NK-92 treated with Interleukin-12 subunit alpha and Interleukin-12 subunit beta, amount 100 ng/mL, for 24 hours (cell line): ENCODE results near the gene BCR.
A peak's percentile ranks its signal among the peaks of the same experiment; 100 is the strongest.

Experiments used
- DNase-seq: peaks from one replicate; lab custom pipeline; 2025; lab: John Stamatoyannopoulos, UW

BCR gene

DNA sequence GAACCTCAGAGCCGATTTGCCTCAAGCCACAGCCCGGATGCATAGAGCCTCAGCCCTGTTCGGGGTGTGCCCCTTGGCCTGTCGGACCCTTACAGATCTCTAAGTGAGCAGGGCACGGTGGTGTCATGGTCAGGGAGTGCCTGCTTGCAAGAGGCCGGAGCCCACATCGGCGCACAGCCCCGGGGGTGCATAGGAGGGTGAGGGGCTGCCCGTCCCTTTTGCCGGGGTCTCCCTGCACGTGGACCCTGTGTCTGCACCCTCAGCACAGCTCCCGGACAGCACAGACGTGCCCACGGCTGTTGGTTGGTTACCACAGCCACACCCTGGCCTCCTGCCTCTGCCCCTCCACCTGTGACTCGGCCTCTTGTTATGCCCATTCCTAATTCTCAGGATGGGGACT is 28.5 kb upstream of the BCR start:
- DNase-seq, result no peak

DNA sequence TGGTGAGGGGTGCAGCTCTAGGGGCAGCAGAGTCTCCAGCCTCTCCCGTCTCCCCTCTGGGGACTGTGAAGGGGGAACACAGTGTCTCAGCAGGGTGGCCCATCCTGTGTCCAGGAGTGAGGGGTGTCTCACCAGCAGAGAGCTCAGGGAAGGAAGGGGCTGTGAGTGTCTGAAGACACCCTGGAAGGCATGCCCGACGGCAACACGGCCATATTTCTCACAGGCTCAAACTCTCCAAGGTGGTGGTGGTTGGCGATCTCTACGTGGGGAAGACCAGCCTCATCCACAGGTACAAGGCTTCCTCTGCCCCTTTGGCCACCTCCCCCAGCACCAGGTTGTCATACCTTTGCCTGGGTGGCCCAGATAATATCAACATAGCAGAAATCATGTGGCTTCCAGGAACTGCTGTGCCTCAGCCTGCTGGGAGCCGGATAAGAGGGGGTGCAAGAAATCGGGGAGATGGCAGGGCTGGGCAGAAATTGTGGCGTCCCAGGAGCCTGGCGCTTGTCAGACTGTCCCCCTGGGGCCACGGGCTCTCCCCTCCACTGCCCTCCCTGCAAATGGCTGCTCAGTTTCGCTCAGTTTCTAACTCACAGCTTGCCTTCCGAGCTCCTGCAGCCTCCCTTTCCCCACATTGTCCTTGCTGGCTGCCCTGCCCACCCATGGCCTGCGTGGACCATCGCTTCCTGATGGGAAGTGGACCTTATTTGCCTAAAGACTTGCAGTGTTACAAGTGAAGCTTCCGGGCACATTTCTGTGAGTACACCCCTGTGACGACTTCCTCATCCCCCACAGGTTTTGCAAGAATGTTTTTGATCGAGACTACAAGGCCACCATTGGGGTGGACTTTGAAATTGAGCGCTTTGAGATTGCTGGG is 27.8 kb upstream of the BCR start:
- DNase-seq, result no peak

GRCh38 chr22:23153994-23154393 is 26.3 kb upstream of the BCR start:
- no peak for DNase-seq

- no peak for DNase-seq
Observed at GRCh38 chr22:23154461-23154860, 25.8 kb upstream of the BCR start.

DNA sequence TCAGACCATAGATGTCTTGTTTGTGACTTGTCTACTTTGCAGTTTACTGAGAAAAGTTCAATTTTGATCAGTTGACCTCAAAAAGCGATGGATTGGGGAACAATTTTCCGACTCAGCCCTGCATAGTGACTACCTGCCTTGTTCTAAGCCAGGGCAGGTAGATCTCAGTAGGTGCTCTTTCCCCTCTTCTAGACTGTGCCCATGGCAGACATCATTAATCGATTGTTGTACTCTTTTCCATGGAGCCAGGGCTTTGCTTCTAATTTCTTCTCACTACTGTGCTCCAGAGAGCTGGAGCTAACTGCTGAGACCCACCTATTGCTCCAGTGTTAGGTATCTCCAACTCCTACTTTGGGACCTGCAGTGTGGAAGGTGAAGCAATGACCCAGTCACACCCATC is 25.2 kb upstream of the BCR start:
- DNase-seq, result no peak

DNA sequence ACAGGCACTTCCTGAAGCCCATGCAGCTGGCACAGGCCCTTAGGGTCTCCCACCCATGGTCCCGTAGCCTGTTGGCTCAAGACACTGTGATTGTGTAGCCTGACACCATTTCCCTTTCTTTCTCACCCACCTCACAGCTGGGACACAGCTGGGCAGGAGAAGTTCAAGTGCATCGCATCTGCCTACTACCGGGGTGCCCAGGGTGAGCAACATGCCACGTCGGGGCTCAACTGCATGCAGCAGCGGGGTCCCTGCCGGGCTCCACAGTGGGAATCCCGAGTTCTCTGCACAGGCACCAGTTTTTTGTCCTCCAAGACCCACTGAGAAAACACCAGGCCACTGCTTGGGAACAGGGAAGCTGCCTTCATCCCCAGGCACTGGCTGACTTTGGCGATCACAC is 24.5 kb upstream of the BCR start:
- DNase-seq, result no peak

GRCh38 chr22:23156286-23156685 is 24.0 kb upstream of the BCR start:
- DNase-seq, result no peak

GRCh38 chr22:23157560-23158515 is 22.5 kb upstream of the BCR start:
- DNase-seq, result no peak

DNA sequence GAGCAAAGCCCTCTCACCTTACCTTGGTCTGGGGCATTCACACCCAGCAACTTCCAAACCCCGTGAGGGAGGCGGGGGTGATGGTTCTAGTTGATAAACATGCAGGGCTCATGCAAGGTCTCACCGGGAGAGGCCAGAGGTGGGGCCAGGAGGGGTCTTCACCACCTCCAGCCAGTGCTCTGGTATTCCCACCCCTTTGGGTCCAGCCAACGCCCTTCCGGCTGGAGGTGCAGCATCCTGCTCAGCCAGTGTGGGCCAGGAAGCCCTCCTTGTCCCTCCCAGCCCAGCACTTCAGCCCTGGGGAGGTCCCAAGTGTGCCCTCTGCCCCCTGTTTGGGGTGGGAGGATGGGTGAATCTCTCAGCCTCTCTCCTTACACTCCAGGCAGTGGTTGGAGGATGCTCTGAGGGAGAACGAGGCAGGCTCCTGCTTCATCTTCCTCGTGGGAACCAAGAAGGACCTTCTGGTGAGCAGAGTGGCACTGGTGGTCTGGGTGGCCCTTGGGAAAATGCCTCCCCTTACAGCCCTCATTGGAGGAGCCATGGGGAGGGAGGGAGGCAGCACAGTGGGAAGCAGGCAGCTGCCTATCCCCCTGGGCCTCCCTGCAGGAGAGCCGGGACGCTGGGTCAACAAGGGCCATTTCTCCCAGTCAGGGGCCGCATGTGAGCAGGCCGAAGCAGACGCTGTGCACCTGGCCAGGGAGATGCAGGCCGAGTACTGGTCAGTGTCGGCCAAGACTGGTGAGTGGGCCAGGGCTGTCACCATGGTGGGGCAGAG is 21.6 kb upstream of the BCR start:
- DNase-seq, result no peak

GRCh38 chr22:23159291-23159630 is 21.0 kb upstream of the BCR start:
- no peak for DNase-seq

GRCh38 chr22:23161029-23161428 is 19.3 kb upstream of the BCR start:
- no peak for DNase-seq

GRCh38 chr22:23161574-23161973 is 18.7 kb upstream of the BCR start:
- DNase-seq, result no peak

DNA sequence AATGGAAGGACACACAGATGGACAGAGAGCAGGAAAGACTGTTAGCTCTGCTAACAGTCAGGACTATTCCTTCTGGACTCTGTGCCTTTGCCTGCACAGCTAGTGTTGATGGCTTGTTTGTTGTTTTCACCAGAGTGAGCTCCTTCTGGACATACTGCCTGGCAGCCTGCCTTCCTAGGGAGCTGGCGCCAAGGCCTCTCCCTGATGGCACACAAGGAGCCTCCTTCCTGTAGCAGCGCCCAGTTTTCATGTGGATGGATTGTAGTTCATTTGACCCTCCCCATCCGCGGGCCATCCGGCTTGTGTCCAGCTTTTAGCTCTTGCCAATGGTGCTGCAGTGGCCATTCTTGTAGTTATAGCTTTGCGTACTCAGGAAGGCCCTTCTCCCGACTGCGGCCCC is 16.6 kb upstream of the BCR start:
- DNase-seq, result no peak

- no peak for DNase-seq
Observed at GRCh38 chr22:23164091-23164490, 16.2 kb upstream of the BCR start.

GRCh38 chr22:23166042-23166831 is 14.1 kb upstream of the BCR start:
- no peak for DNase-seq

GRCh38 chr22:23166841-23167616 is 13.3 kb upstream of the BCR start:
- no peak for DNase-seq

GRCh38 chr22:23168391-23169042 is 11.8 kb upstream of the BCR start:
- DNase-seq, result no peak

DNA sequence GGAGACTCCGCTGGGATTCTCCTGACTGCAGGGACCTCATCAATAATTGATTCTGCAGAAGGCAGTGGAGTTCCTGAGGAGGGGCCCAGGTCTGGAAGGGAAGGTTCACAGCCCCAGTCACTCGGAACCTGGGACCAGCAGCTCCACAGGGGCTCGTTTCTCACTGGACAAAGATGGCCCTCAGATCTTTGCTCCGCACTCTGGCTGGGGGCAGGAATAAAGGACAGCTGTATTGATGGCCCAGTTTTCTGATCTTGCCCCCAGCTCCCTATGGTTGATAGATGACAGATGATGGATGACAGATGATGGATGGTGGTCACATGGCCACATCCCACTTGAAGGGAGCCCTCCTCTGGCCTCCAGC is 11.3 kb upstream of the BCR start:
- no peak for DNase-seq

- peak; percentile 40 for DNase-seq
Observed at GRCh38 chr22:23175817-23176644, 4.3 kb upstream of the BCR start.
